Nephron progenitor cell (in vitro differentiated cells): Measurements from ENCODE around the gene NPHS1.
A peak's percentile ranks its signal among the peaks of the same experiment; 100 is the strongest.

Experiments used
- DNase-seq: peaks from one replicate; pipeline ENCODE4 v3.0.0; 2021
- H3K27ac Mint-ChIP-seq: 2 replicates; pipeline ENCODE4 v1.8.0; 2021; ENCODE audit warnings: mild to moderate bottlenecking, moderate library complexity, mixed read lengths
- H3K27me3 Mint-ChIP-seq: 2 replicates; pipeline ENCODE4 v1.8.0; 2021; ENCODE audit warnings: mild to moderate bottlenecking, low read depth, mixed read lengths; ENCODE audit not compliant: poor library complexity
- H3K36me3 Mint-ChIP-seq: 2 replicates; pipeline ENCODE4 v1.8.0; 2021; ENCODE audit warnings: low read depth, mixed read lengths
- H3K4me1 Mint-ChIP-seq: 2 replicates; pipeline ENCODE4 v1.8.0; 2021; ENCODE audit warnings: mixed read lengths
- H3K4me3 Mint-ChIP-seq: 2 replicates; pipeline ENCODE4 v1.8.0; 2021; ENCODE audit warnings: mild to moderate bottlenecking, moderate library complexity, mixed read lengths
- H3K9me3 Mint-ChIP-seq: 2 replicates; pipeline ENCODE4 v1.8.0; 2021; ENCODE audit warnings: mild to moderate bottlenecking, moderate library complexity, mixed read lengths
- CTCF ChIP-seq: fragments of 200-600 bp; sonication (generic); IDR thresholded peaks from 2 replicates; pipeline ENCODE4 v1.5.0; 2021; ENCODE audit warnings: antibody characterized with exemption

NPHS1 gene

DNA sequence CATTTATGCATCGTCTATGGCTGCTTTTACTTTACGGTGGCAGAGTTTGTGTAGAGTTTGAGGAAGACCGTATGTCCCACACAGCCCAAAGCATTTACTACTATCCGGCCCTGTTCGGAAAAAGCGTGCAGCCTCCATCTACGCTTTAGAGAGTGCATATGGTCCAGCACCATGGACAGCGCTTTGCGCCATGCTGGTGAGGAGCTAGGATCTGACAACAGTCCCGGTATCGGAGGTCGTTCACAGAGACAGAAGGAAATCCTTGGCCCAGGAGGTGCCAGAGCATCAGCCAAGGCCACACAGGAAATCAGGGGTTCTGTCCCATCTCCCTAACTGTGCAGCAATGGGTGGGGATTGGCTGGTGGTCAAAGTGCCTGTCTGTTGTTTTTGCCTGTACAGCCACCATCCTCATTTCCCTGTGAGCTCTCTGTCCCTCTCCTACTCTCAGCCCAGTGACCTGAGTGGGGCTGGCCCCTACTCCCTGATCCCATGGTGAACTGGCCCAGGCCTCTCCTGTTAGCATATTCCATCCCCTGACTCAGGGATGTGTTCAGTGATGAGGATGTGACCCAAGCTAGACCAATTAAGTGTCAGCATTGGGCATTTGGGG, 23.5 kb downstream of the NPHS1 start:
- Mint-ChIP-seq H3K4me1 (no peaks in the 10 kb centered on the region), H3K9me3 (peaks cover 3% of the 10 kb centered on the region), H3K4me3 (no peak overlapping the region), H3K36me3 (no peaks in the 10 kb centered on the region), H3K27me3 (peaks cover 65% of the 10 kb centered on the region), H3K27ac (no peak overlapping the region)
- no peak for TF ChIP-seq CTCF
- peak; percentile 94 for DNase-seq

DNA sequence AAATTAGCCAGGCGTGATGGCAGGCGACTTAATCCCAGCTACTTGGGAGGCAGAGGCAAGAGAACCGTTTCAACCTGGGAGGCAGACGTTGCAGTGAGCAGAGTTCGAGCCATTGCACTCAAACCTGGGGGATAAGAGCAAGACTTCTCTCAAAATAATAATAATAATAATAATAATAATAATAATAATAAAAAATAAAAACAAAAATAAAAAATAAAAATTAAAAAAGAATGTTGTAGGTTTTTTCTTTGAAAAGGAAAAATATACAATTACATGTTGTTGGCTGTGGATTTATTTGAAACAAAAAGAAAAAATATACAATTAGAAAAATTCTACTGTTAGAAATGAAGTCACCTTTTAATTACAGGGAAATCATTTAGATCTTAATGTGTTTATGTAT, 28.2 kb downstream of the NPHS1 start:
- DNase-seq, result no peak
- peaks cover 5% of the 10 kb centered on the region for H3K4me1 Mint-ChIP-seq
- no peak overlapping the region for H3K4me3 Mint-ChIP-seq
- H3K27ac Mint-ChIP-seq, result no peak overlapping the region
- H3K27me3 Mint-ChIP-seq, result peaks cover 55% of the 10 kb centered on the region
- no peak for TF ChIP-seq CTCF
- no peaks in the 10 kb centered on the region for H3K9me3 Mint-ChIP-seq
- H3K36me3 Mint-ChIP-seq, result no peaks in the 10 kb centered on the region

DNA sequence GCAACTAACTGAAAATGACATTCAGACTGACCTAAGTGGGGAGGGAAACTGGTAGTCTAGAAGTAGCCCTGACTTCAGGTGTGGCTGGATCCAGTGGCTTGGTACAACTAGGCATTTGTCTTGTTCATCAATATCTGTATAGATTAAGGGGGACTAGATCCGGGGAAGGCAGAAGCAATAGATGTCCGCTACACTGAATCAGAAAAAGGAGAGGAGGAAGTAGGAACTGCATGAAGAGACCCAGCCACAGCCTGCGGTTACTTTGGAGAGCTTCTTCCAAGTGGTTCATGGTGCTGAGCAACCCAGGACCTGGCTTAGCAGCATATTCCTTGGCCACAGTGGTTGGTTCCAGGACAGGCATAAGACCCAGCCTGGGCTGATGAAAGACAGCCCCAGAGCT, 29.7 kb downstream of the NPHS1 start:
- Mint-ChIP-seq H3K27ac (no peak overlapping the region), H3K9me3 (no peaks in the 10 kb centered on the region), H3K4me3 (no peak overlapping the region), H3K4me1 (peaks cover 5% of the 10 kb centered on the region), H3K27me3 (peaks cover 54% of the 10 kb centered on the region), H3K36me3 (no peaks in the 10 kb centered on the region)
- DNase-seq, result no peak
- TF ChIP-seq CTCF, result no peak

- no peak for TF ChIP-seq CTCF
- Mint-ChIP-seq H3K9me3 (no peaks in the 10 kb centered on the region), H3K27me3 (peaks cover 44% of the 10 kb centered on the region)
Measured at GRCh38 chr19:35818445-35818844, 33.9 kb downstream of the NPHS1 start.

DNA sequence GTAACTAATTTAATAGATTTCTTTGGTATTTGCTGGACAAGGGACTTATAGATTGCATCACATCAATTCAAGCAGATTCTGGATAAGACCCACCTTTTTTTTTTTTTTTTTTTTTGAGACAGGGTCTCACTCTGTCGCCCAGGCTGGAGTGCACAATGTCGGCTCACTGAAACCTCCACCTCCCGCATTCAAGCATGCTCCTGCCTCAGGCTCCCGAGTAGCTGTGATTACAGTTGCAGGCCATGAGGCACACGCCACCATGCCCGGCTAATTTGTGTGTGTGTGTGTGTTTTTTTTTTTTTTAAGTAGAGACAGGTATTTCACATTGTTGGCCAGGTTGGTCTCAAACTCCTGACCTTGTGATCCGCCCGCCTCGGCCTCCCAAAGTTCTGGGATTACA, 35.5 kb downstream of the NPHS1 start:
- no peaks in the 10 kb centered on the region for H3K36me3 Mint-ChIP-seq
- no peak for DNase-seq
- H3K27ac Mint-ChIP-seq, result no peak overlapping the region
- no peak overlapping the region for H3K4me3 Mint-ChIP-seq
- H3K27me3 Mint-ChIP-seq, result peaks cover 46% of the 10 kb centered on the region
- H3K4me1 Mint-ChIP-seq, result peaks cover 5% of the 10 kb centered on the region
- no peaks in the 10 kb centered on the region for H3K9me3 Mint-ChIP-seq
- no peak for TF ChIP-seq CTCF

More at GRCh38 chr19:35818445-35818844, 33.9 kb downstream of the NPHS1 start:
- Mint-ChIP-seq H3K4me3 (no peak overlapping the region), H3K36me3 (no peaks in the 10 kb centered on the region), H3K27ac (no peak overlapping the region), H3K4me1 (peaks cover 5% of the 10 kb centered on the region)
- no peak for DNase-seq

GRCh38 chr19:35816262-35816661, 36.0 kb downstream of the NPHS1 start:
- no peak for TF ChIP-seq CTCF
- Mint-ChIP-seq H3K27me3 (peaks cover 51% of the 10 kb centered on the region), H3K27ac (no peak overlapping the region), H3K4me1 (peaks cover 5% of the 10 kb centered on the region), H3K9me3 (no peaks in the 10 kb centered on the region), H3K4me3 (no peak overlapping the region), H3K36me3 (no peaks in the 10 kb centered on the region)
- DNase-seq, result no peak
